K562 (cell line): ENCODE results near the gene TAF15. TPM values are rescaled to one million over a fixed set of nuclear protein-coding genes. Genes with fewer than 3 reads are reported as not detected.

Experiments
- ATAC-seq: fragments of 200-7000 bp; cut with Tn5 transposase; 3 replicates; pipeline ENCODE4 v1.9.1; 2020; ENCODE audit warnings: moderate library complexity
- BruUV-seq: library from RNA; stranded (reverse); fragments of 400-500 nt; replicated peaks from 2 replicates; lab custom pipeline; 2021; lab: Mats Ljungman, UMichigan
- CTCF ChIA-PET: fragments of 300-600 bp; formaldehyde crosslinking; extraction: SDS; loops from one replicate; lab custom pipeline; 2021; ENCODE audit warnings: low intra/inter-chr PET ratio; lab: Yijun Ruan, JAX
- POLR2A ChIA-PET: fragments of 300-600, 350-650 bp; sonication (Branson Sonifier 250); formaldehyde crosslinking; extraction: SDS; loops from one replicate; lab custom pipeline; 2021; ENCODE audit warnings: antibody characterized with exemption, inconsistent platforms; lab: Yijun Ruan, JAX
- DNase-seq, 4 experiments: peaks; one replicate each; pipeline versions ENCODE4 v3.0.0 to v3.0.0-alpha.2; 2011 to 2018; ENCODE audit warnings: low spot score in 3 of 4, mixed read lengths in 3 of 4; ENCODE audit errors: extremely low read depth in 1 of 4
- FAIRE-seq: peaks from 2 replicates; lab custom pipeline; 2011; peaks lifted over from hg19 to GRCh38; lab: Jason Lieb, UNC
- H2AFZ ChIP-seq: 2 replicates; pipeline ENCODE4 v1.6.0; 2011; ENCODE audit warnings: low read depth, low read length, control low read depth, inconsistent platforms
- H3K27ac ChIP-seq: fragments of 200-600 bp; 3 replicates; pipeline ENCODE4 v1.8.0; 2011; ENCODE audit warnings: low read depth, mild to moderate bottlenecking, control low read depth, inconsistent platforms, low read length, moderate library complexity, mixed read lengths; ENCODE audit errors: extremely low read depth
- H3K27me3 ChIP-seq, 2 experiments: fragments of 300-600 bp in 1 of 2; 2 replicates in 1 of 2; 3 replicates in 1 of 2; pipeline versions ENCODE4 v1.6.0 to v1.8.0; 2011; ENCODE audit warnings: inconsistent platforms in 2 of 2, low read length in 2 of 2, mild to moderate bottlenecking in 1 of 2, mixed read lengths in 1 of 2, moderate library complexity in 1 of 2; ENCODE audit not compliant: control insufficient read depth in 2 of 2, insufficient read depth in 2 of 2
- H3K36me3 ChIP-seq: fragments of 300-600 bp; 3 replicates; pipeline ENCODE4 v1.8.0; 2011; ENCODE audit warnings: mild to moderate bottlenecking, low read length, inconsistent platforms; ENCODE audit not compliant: control insufficient read depth, insufficient read depth
- H3K4me1 ChIP-seq, 2 experiments: fragments of 200-600 bp in 1 of 2; replicated peaks in 1 of 2; 2 replicates in 1 of 2; 3 replicates in 1 of 2; pipeline versions ENCODE4 v1.5.1 to v1.8.0; 2011; ENCODE audit warnings: inconsistent platforms in 2 of 2, low read length in 2 of 2, mild to moderate bottlenecking in 1 of 2, mixed read lengths in 1 of 2, moderate library complexity in 1 of 2; ENCODE audit not compliant: control insufficient read depth in 2 of 2, insufficient read depth in 2 of 2
- H3K4me2 ChIP-seq: 2 replicates; pipeline ENCODE4 v1.6.1; 2011; ENCODE audit warnings: low read length, control low read depth, inconsistent platforms, mixed read lengths; ENCODE audit not compliant: insufficient read depth
- H3K4me3 ChIP-seq: fragments of 200-600 bp; sonication (generic), shearing (Covaris generic); 2 replicates; pipeline ENCODE4 v1.5.1; 2016; ENCODE audit warnings: control low read depth, inconsistent platforms
- H3K79me2 ChIP-seq: fragments of 200-600 bp; 3 replicates; pipeline ENCODE4 v1.8.0; 2011; ENCODE audit warnings: low read length, inconsistent platforms; ENCODE audit not compliant: control insufficient read depth, insufficient read depth
- H3K9ac ChIP-seq, 2 experiments: 2 replicates each; pipeline versions ENCODE4 v1.6.0 to v1.6.1; 2011; ENCODE audit warnings: low read depth in 2 of 2, low read length in 2 of 2, control low read depth in 1 of 2, inconsistent platforms in 1 of 2, mild to moderate bottlenecking in 1 of 2, mixed read lengths in 1 of 2; ENCODE audit not compliant: insufficient read depth in 1 of 2
- H3K9me1 ChIP-seq: one replicate; pipeline ENCODE4 v1.6.0; 2011; ENCODE audit warnings: inconsistent platforms, mild to moderate bottlenecking, low read length, moderate library complexity; ENCODE audit not compliant: control insufficient read depth, insufficient read depth
- H3K9me3 ChIP-seq: replicated peaks from 2 replicates; pipeline ENCODE4 v1.5.1; 2011; ENCODE audit warnings: low read depth, low read length, inconsistent platforms; ENCODE audit not compliant: control insufficient read depth, insufficient read depth
- H4K20me1 ChIP-seq: replicated peaks from 2 replicates; pipeline ENCODE4 v1.6.1; 2011; ENCODE audit warnings: low read length, inconsistent platforms, mixed read lengths; ENCODE audit not compliant: control insufficient read depth, insufficient read depth
- CREB1 ChIP-seq, 2 experiments: sonication (generic) in 1 of 2; formaldehyde crosslinking in 1 of 2; IDR thresholded peaks; 2 replicates each; pipeline versions ENCODE4 v1.6.1 to v1.8.0; 2012 to 2022; ENCODE audit warnings: inconsistent platforms in 1 of 2, mild to moderate bottlenecking in 1 of 2, missing genetic modification reagents in 1 of 2, moderate library complexity in 1 of 2
- DDX20 ChIP-seq: fragments of 450-650 bp; IDR thresholded peaks from 2 replicates; pipeline ENCODE4 v1.6.1; 2016; ENCODE audit warnings: missing genetic modification characterization, low read depth, mild to moderate bottlenecking, missing compliant biosample characterization, moderate library complexity
- EHMT2 ChIP-seq: fragments of 450-650 bp; IDR thresholded peaks from 2 replicates; pipeline ENCODE4 v1.6.1; 2018; ENCODE audit warnings: antibody characterized with exemption
- FOS ChIP-seq: IDR thresholded peaks from 3 replicates; pipeline ENCODE4 v1.6.1; 2011; ENCODE audit not compliant: insufficient read length; ENCODE audit errors: extremely low read depth
- GTF2E2 ChIP-seq: fragments of 200-800 bp; sonication (Bioruptor generic); IDR thresholded peaks from 2 replicates; pipeline ENCODE4 v1.6.1; 2016; ENCODE audit warnings: missing genetic modification characterization, missing compliant biosample characterization
- HBP1 ChIP-seq: fragments of 450-650 bp; formaldehyde crosslinking; IDR thresholded peaks from 2 replicates; pipeline ENCODE4 v1.4.0; 2022; ENCODE audit warnings: missing genetic modification characterization
- HDAC3 ChIP-seq: fragments of 450-650 bp; IDR thresholded peaks from 2 replicates; pipeline ENCODE4 v1.6.1; 2018; ENCODE audit warnings: borderline replicate concordance, mild to moderate bottlenecking, moderate library complexity; ENCODE audit not compliant: partially characterized antibody
- IRF2 ChIP-seq: sonication (generic); formaldehyde crosslinking; IDR thresholded peaks from 2 replicates; pipeline ENCODE4 v1.8.1; 2022; ENCODE audit warnings: mild to moderate bottlenecking, missing genetic modification reagents
- KHSRP ChIP-seq: fragments of 450-650 bp; IDR thresholded peaks from 2 replicates; pipeline ENCODE4 v1.6.1; 2017
- NFE2 ChIP-seq: IDR thresholded peaks from 2 replicates; pipeline ENCODE4 v1.6.1; 2014; ENCODE audit warnings: antibody characterized with exemption, low read depth
- NUFIP1 ChIP-seq: fragments of 450-650 bp; IDR thresholded peaks from 2 replicates; pipeline ENCODE4 v1.6.1; 2018; ENCODE audit not compliant: partially characterized antibody
- PHF21A ChIP-seq: fragments of 450-650 bp; IDR thresholded peaks from 2 replicates; pipeline ENCODE4 v1.6.1; 2017; ENCODE audit warnings: low read depth, borderline replicate concordance
- POLR2A ChIP-seq: fragments of 450-650 bp; conservative IDR thresholded peaks from 2 replicates; pipeline ENCODE4 v1.6.1; 2016
- POLR3G ChIP-seq: IDR thresholded peaks from 2 replicates; pipeline ENCODE4 v1.6.1; 2011; ENCODE audit not compliant: insufficient read length, insufficient replicate concordance; ENCODE audit errors: extremely low read depth
- PPARD ChIP-seq: fragments of 250-450 bp; sonication (Bioruptor Pico); IDR thresholded peaks from 2 replicates; pipeline ENCODE4 v1.8.0; 2022; ENCODE audit warnings: inconsistent platforms, mild to moderate bottlenecking, moderate library complexity
- SLC30A9 ChIP-seq: fragments of 250-450 bp; sonication (Bioruptor Pico); IDR thresholded peaks from 2 replicates; pipeline ENCODE4 v1.8.0; 2022; ENCODE audit warnings: mild to moderate bottlenecking, moderate library complexity
- SUPT5H ChIP-seq: fragments of 450-650 bp; IDR thresholded peaks from 2 replicates; pipeline ENCODE4 v1.6.1; 2016
- TRIM24 ChIP-seq, 2 experiments: fragments of 450-650 bp; IDR thresholded peaks; 2 replicates each; pipeline ENCODE4 v1.6.1; 2016
- YY1 ChIP-seq, 3 experiments: IDR thresholded peaks; 2 replicates each; pipeline ENCODE4 v1.6.1; 2011; ENCODE audit warnings: low read length in 2 of 3, mild to moderate bottlenecking in 2 of 3, moderate library complexity in 2 of 3, borderline replicate concordance in 1 of 3, control low read depth in 1 of 3, low read depth in 1 of 3; ENCODE audit not compliant: insufficient read depth in 3 of 3, insufficient replicate concordance in 2 of 3, control insufficient read depth in 1 of 3, insufficient read length in 1 of 3; ENCODE audit errors: extremely low read depth in 1 of 3
- ZBTB8A ChIP-seq: fragments of 450-650 bp; IDR thresholded peaks from 2 replicates; pipeline ENCODE4 v1.6.1; 2018; ENCODE audit warnings: mild to moderate bottlenecking, moderate library complexity; ENCODE audit not compliant: partially characterized antibody
- ZFPM2 ChIP-seq: fragments of 250-450 bp; sonication (Bioruptor Pico); IDR thresholded peaks from 2 replicates; pipeline ENCODE4 v1.5.1; 2022; ENCODE audit warnings: mild to moderate bottlenecking
- ZNF134 ChIP-seq: fragments of 250-450 bp; sonication (Bioruptor Pico); conservative IDR thresholded peaks from 2 replicates; pipeline ENCODE4 v1.4.0; 2020
- ZNF165 ChIP-seq: fragments of 250-450 bp; sonication (Bioruptor Pico); IDR thresholded peaks from 2 replicates; pipeline ENCODE4 v1.4.0; 2020; ENCODE audit warnings: borderline replicate concordance
- ZNF197 ChIP-seq: fragments of 200-800 bp; sonication (Bioruptor generic); IDR thresholded peaks from 2 replicates; pipeline ENCODE4 v1.6.1; 2016; ENCODE audit warnings: low read depth, missing genetic modification characterization, missing compliant biosample characterization
- ZNF274 ChIP-seq: IDR thresholded peaks from 2 replicates; pipeline ENCODE4 v1.6.1; 2011; ENCODE audit warnings: low read depth, mild to moderate bottlenecking, low read length, moderate library complexity, borderline replicate concordance
- ZNF282 ChIP-seq: sonication (generic); formaldehyde crosslinking; IDR thresholded peaks from 2 replicates; pipeline ENCODE4 v1.8.1; 2023; ENCODE audit warnings: missing genetic modification reagents
- ZNF589 ChIP-seq: fragments of 200-800 bp; sonication (Bioruptor generic); IDR thresholded peaks from 2 replicates; pipeline ENCODE4 v1.6.1; 2016; ENCODE audit warnings: low read depth, missing genetic modification characterization, missing compliant biosample characterization
- WGBS: fragments of 100-300 bp; shearing (Covaris generic); methylation state at CpG from one replicate; pipeline ENCODE4 v1.1.6; 2016; ENCODE audit warnings: low coverage, mixed read lengths; ENCODE audit not compliant: insufficient coverage; ENCODE audit errors: missing lambda C conversion rate; 5-methylcytosine and 5-hydroxymethylcytosine counted together
- in situ Hi-C: fragments of 300-500 bp; cut with MboI; formaldehyde crosslinking; loops from 4 replicates; pipeline ENCODE4 v1.15.0; 2018; ENCODE audit warnings: inconsistent platforms, mixed read lengths
- intact Hi-C: fragments of 100-400 bp; cut with micrococcal nuclease; formaldehyde crosslinking; loops from 2 replicates; pipeline ENCODE4 v1.14.2; 2022
- polyA plus RNA-seq, 8 experiments: library from polyadenylated mRNA; depleted of rRNA in 4 of 8; stranded (reverse) in 5 of 8; unstranded in 3 of 8; fragments of >200 nt; fragmentation: Nextera tagmentation in 2 of 8; fragmentation: Illumina TruSeq in 1 of 8; extraction: Ambion mirVana in 2 of 8; extraction: Trizol in 1 of 8; gene quantifications; 2 replicates each; pipeline versions ENCODE4 v1.2.1 to v1.2.3, GENCODE V29; 2011 to 2014; ENCODE audit warnings: inconsistent platforms in 1 of 8, missing spikeins in 1 of 8
- total RNA-seq, 7 experiments: library from RNA; depleted of rRNA in 6 of 7; stranded (reverse); fragments of >200 nt in 6 of 7; fragmentation: Illumina TruSeq in 2 of 7; extraction: Trizol in 2 of 7; gene quantifications; 2 replicates each; pipeline versions ENCODE4 v1.2.1 to v1.2.3, GENCODE V29; 2011 to 2021; ENCODE audit warnings: low replicate concordance in 1 of 7

The TAF15 gene
- total and polyA plus RNA-seq, 9 of the 15 experiments (the other 6 are each of a cell fraction or from before 2014, with no cell fraction given) = 4.1 to 272 (median 56.8) TPM

- H3K4me2 ChIP-seq = no peak overlapping the region
- intact Hi-C loops = loop anchor here (10.0 kb wide), 1 partner anchor 230 kb away; no protein-coding TSS in a partner anchor
- no peak overlapping the region for H3K27ac ChIP-seq
- DNase-seq (no peak), ATAC-seq (no peak), FAIRE-seq (no peak)
- CTCF ChIA-PET = no interaction called here
- no peaks in the 10 kb centered on the region for H4K20me1 ChIP-seq
- TSS peak; percentile 97 for BruUV-seq
- no peak overlapping the region for H3K4me3 ChIP-seq
- H3K9me1 ChIP-seq = no peaks in the 10 kb centered on the region
- no peaks in the 10 kb centered on the region for H3K9me3 ChIP-seq
- no peaks in the 10 kb centered on the region for H3K27me3 ChIP-seq
- 96% methylated on average over 17 of the region's 19 CpGs for WGBS
- H3K9ac ChIP-seq = 0 out of 4 replicates have a peak overlapping the region, but pooled peaks of 1 of the 2 experiments have one; percentile 20
- in situ Hi-C loops = no loop called here
- H3K4me1 ChIP-seq = no peaks in the 10 kb centered on the region
- H3K79me2 ChIP-seq = no peaks in the 10 kb centered on the region
- H3K36me3 ChIP-seq = peaks cover 89% of the 10 kb centered on the region
- POLR2A ChIA-PET = no interaction called here
- no peak overlapping the region for H2AFZ ChIP-seq
- TF ChIP-seq POLR3G (no peak), ZNF165 (no peak), IRF2 (CRISPR knock-in tag) (no peak), SLC30A9 (CRISPR knock-in tag) (no peak), HDAC3 (no peak), FOS (no peak), SUPT5H (peak; percentile 62), POLR2A (peak; percentile 36; the same call in 1 of the 2 replicates), NUFIP1 (no peak), KHSRP (no peak), ZNF134 (CRISPR knock-in tag) (no peak), PPARD (CRISPR knock-in tag) (no peak), DDX20 (no peak), PHF21A (no peak), TRIM24 (IDR thresholded peaks at IDR 0.05) (no peak), ZNF274 (no peak), EHMT2 (no peak), GTF2E2 (no peak), ZBTB8A (no peak), ZFPM2 (no peak), CREB1 (IDR thresholded peaks at IDR 0.05) (no peak), CREB1 (CRISPR knock-in tag; IDR thresholded peaks at IDR 0.05) (no peak), ZNF197 (CRISPR knock-in tag) (no peak), YY1 (IDR thresholded peaks at IDR 0.05; ENCODE audit: borderline replicate concordance in 1 of 3, control insufficient read depth in 1 of 3, extremely low read depth in 1 of 3, insufficient read depth in 3 of 3, insufficient read length in 1 of 3, insufficient replicate concordance in 2 of 3, low read depth in 1 of 3, low read length in 2 of 3) (no peak), NFE2 (no peak), ZNF589 (CRISPR knock-in tag) (no peak), ZNF282 (no peak), HBP1 (CRISPR knock-in tag) (0 out of 2 replicates have a peak, but pooled peaks have one; percentile 11)
Measured at GRCh38 chr17:35844547-35844946, 35.3 kb downstream of the TAF15 start.
